Heart left ventricle (tissue), 16 donors: ENCODE data around the gene ZBTB7C. TPM values are rescaled to one million over a fixed set of nuclear protein-coding genes. Genes with fewer than 3 reads are reported as not detected.

Source experiments
- ATAC-seq, 4 donors: fragments of 200-7000 bp; cut with Tn5 transposase; one replicate each; pipeline ENCODE4 v1.9.1; 2020 to 2022; ENCODE audit warnings: moderate library complexity in 4 of 4, mild to moderate bottlenecking in 3 of 4, moderate number of reproducible peaks in 1 of 4
- DNase-seq, 5 donors: peaks; one replicate each; pipeline ENCODE4 v3.0.0-alpha.2; 2020
- H3K27ac ChIP-seq, 12 donors: fragments of 200-600 bp; sonication (generic) in 4 of 12; one replicate each; pipeline versions ENCODE4 v1.5.0 to v1.8.0; 2016 to 2022; ENCODE audit warnings: mild to moderate bottlenecking in 2 of 12
- H3K27me3 ChIP-seq, 9 donors: fragments of 200-600 bp; sonication (generic) in 2 of 9; one replicate each; pipeline versions ENCODE4 v1.5.1 to v1.8.0; 2016 to 2022; ENCODE audit warnings: mild to moderate bottlenecking in 3 of 9
- H3K36me3 ChIP-seq, 9 donors: fragments of 200-600 bp; sonication (generic) in 2 of 9; one replicate each; pipeline versions ENCODE4 v1.5.0 to v1.8.0; 2018 to 2022; ENCODE audit warnings: mild to moderate bottlenecking in 2 of 9
- H3K4me1 ChIP-seq, 12 donors: fragments of 200-600 bp; sonication (generic) in 4 of 12; one replicate each; pipeline versions ENCODE4 v1.5.0 to v1.8.0; 2016 to 2022; ENCODE audit warnings: mild to moderate bottlenecking in 3 of 12
- H3K4me3 ChIP-seq, 12 donors: fragments of 200-600 bp; sonication (generic) in 4 of 12; one replicate each; pipeline versions ENCODE4 v1.5.0 to v1.8.0; 2017 to 2022; ENCODE audit warnings: mild to moderate bottlenecking in 9 of 12, moderate library complexity in 4 of 12
- H3K9me3 ChIP-seq, 12 donors: fragments of 200-600 bp; sonication (generic) in 4 of 12; one replicate each; pipeline versions ENCODE4 v1.5.0 to v1.8.0; 2016 to 2022; ENCODE audit warnings: mild to moderate bottlenecking in 1 of 12
- CTCF ChIP-seq, 12 donors: fragments of 200-600 bp; sonication (generic) in 4 of 12; IDR thresholded peaks; one replicate each; pipeline versions ENCODE4 v1.5.0 to v1.8.0; 2018 to 2022; ENCODE audit warnings: antibody characterized with exemption in 12 of 12, mild to moderate bottlenecking in 5 of 12
- POLR2A ChIP-seq, 2 donors: fragments of 450-650 bp; IDR thresholded peaks; one replicate each; pipeline ENCODE4 v1.6.1; 2017; ENCODE audit warnings: antibody characterized with exemption in 2 of 2, mild to moderate bottlenecking in 2 of 2, moderate library complexity in 2 of 2
- WGBS, 4 donors: extraction: QIAGEN DNeasy Blood & Tissue Kit in 2 of 4; methylation state at CpG; one replicate each; pipeline versions ENCODE4 v1.1.5 to v1.1.7; 2013 to 2018; 5-methylcytosine and 5-hydroxymethylcytosine counted together
- intact Hi-C, 10 donors: fragments of 100-400 bp; cut with DNase I; formaldehyde crosslinking; loops; one replicate each; pipeline versions ENCODE4 v1.11.1 to v1.14.2; 2022
- polyA plus RNA-seq, 2 donors: library from polyadenylated mRNA; stranded (reverse); fragments of 200-250 nt; gene quantifications; one replicate each; pipeline ENCODE4 v1.2.3, GENCODE V29; 2013
- total RNA-seq, 9 donors: library from RNA; depleted of rRNA in 2 of 9; stranded (reverse); fragments of >200 nt in 2 of 9; fragmentation: NEBNext Ultra II Directional in 3 of 9; extraction: Animal tissue kit (Norgen Biotek cat#: 25700) in 3 of 9; gene quantifications; one replicate each; pipeline versions ENCODE4 v1.1.0 to v1.2.4, GENCODE V29; 2016 to 2023
- donor health status: ischemic (EF 13 %, LVEDD 7.1; RV severe dilation, severe dysfunction).
- donor health status: healthy with polysubstance abuse.
- donor health status: DM: no; HTN: yes; CAD: no.
- donor health status: DM: no; HTN: no; CAD: no.
- donor health status: ischemic (EF 25% LVEDD 6.9; RV normal size, moderate dysfunction).
- donor health status: ischemic (EF 25% LVEDD 5.7; RV mildly dilated, moderate dysfunction).
- donor health status: healthy.
- donor health status: DM: yes; HTN: yes; CAD: no.
- donor health status: ischemic (EF 35%, LVEDD 5.7; RV mildly dilated, moderate dysfunction).
- donor health status: nonischemic (EF 11% LVEDD 7.7; RV severe dilation, severe dysfunction).
- donor health status: DM: yes; HTN: yes; CAD: no.
- donor health status: PGD.
- donor health status: ischemic (EF 29% LVEDD 5.4; RV normal size, mild dysfunction).
- donor health status: nonischemic (EF 23%, LVEDD 6.1; RV moderate dilation, normal function).

Gene ZBTB7C
- total and polyA plus RNA-seq, 11 donors, result 0.68 to 7.5 (median 2.3) TPM

DNA sequence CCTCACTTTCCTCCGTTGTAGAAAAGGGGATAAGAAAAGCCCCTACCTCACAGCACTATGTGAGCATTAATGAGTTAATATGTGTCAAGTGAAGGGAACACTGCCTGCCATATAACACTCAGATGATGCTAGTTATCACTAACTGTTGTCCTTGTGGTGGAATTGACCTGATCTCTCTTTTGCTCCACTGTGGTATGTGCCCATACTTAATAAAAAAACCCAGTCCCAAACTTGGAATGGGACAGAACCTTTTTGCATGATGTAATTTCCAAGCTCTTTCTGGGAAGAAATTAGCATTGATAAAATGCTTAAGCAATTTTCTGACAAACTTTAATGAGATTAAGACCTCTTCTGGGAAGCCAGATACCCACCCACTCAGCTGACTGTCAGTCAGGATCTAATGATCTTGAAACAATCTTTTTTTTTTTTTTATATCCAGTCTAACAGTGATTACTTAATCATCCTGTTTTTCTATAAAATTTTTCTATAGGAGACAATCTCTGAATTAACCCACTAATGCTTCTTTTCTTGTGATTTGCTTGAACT, 158.7 kb downstream of the ZBTB7C start:
- no peaks in the 10 kb centered on the region for H3K27me3 ChIP-seq
- ATAC-seq (no peak), DNase-seq (no peak)
- WGBS, 4 donors, result 89 to 93% (median 91%) methylated on average over 1 of the region's 1 CpG
- no peaks in the 10 kb centered on the region for H3K36me3 ChIP-seq
- no peaks in the 10 kb centered on the region for H3K4me1 ChIP-seq
- intact Hi-C loops, result no loop called here
- peaks cover 0 to 5% (median 0%) of the 10 kb centered on the region in 12 donors for H3K9me3 ChIP-seq
- TF ChIP-seq POLR2A (IDR thresholded peaks at IDR 0.05) (no peak), CTCF (IDR thresholded peaks at IDR 0.05) (no peak)
- no peak overlapping the region for H3K4me3 ChIP-seq
- H3K27ac ChIP-seq, result no peak overlapping the region

DNA sequence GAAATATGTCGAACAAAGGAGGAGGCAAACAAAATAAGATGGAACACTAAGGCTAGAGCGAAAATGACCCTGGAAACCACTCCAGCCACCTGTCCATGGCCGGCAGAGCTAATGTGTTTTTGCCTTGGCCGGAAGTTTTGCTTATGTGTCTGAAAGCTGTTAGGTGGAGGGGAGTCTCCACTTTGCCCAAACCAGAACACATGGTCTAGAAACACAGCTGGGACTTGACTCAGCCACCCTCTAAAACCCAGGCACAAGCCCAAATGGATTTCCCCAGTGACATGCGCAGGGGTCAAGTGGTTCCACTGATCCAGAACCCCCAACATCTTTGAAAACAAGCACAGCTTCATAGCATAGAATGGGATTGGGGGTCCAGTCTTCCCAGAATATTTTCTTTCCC, 159.3 kb downstream of the ZBTB7C start:
- Histone ChIP-seq H3K4me1 (no peaks in the 10 kb centered on the region), H3K27me3 (no peaks in the 10 kb centered on the region), H3K36me3 (no peaks in the 10 kb centered on the region), H3K4me3 (no peak overlapping the region), H3K27ac (no peak overlapping the region), H3K9me3 (peaks cover 0 to 2% (median 0%) of the 10 kb centered on the region in 12 donors)
- no peak for ATAC-seq
- 79 to 90% (median 87%) methylated on average over 5 of the region's 5 CpGs for WGBS, 4 donors
- TF ChIP-seq CTCF (IDR thresholded peaks at IDR 0.05) (no peak), POLR2A (IDR thresholded peaks at IDR 0.05) (no peak)
- intact Hi-C loops, result no loop called here
- no peak for DNase-seq

DNA sequence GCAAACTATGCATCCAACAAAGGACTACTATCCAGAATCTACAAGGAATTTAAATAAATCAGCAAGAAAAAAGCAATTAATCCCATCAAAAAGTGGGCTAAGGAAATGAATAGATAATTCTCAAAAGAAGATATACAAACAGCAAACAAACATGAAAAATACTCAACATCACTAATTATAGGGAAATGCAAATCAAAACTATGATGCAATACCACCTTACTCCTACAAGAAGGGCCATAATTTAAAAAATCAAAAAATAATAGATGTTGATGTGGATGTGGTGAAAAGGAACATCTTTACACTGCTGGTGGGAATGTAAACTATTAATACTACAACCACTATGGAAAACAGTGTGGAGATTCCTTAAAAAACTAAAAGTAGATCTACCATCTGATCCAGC, 164.7 kb downstream of the ZBTB7C start:
- no peak for TF ChIP-seq POLR2A (IDR thresholded peaks at IDR 0.05)
- TF ChIP-seq CTCF (IDR thresholded peaks at IDR 0.05), result no peak
- Histone ChIP-seq H3K27ac (no peak overlapping the region), H3K4me3 (no peak overlapping the region), H3K36me3 (no peaks in the 10 kb centered on the region), H3K27me3 (no peaks in the 10 kb centered on the region), H3K4me1 (no peaks in the 10 kb centered on the region), H3K9me3 (peaks cover 0 to 26% (median 0%) of the 10 kb centered on the region in 12 donors)
- no peak for ATAC-seq
- DNase-seq, result no peak
- intact Hi-C loops, result no loop called here

GRCh38 chr18:48238636-48239035, 170.5 kb downstream of the ZBTB7C start:
- WGBS, 4 donors, result 30 to 59% (median 46%) methylated on average over 3 of the region's 3 CpGs
- intact Hi-C loops, result loop anchor here in 3 of 10 donors (5.0 to 10.0 kb wide), 2 partner anchors 94 to 206 kb away; no protein-coding TSS in a partner anchor
- ATAC-seq (no peak), DNase-seq (no peak)
- no peak overlapping the region for H3K4me3 ChIP-seq
- no peaks in the 10 kb centered on the region for H3K36me3 ChIP-seq
- H3K27ac ChIP-seq, result no peak overlapping the region
- TF ChIP-seq CTCF (IDR thresholded peaks at IDR 0.05), result no peak
- TF ChIP-seq POLR2A (IDR thresholded peaks at IDR 0.05), result no peak
- peaks cover 0 to 27% (median 0%) of the 10 kb centered on the region in 12 donors for H3K9me3 ChIP-seq
- no peaks in the 10 kb centered on the region for H3K4me1 ChIP-seq
- no peaks in the 10 kb centered on the region for H3K27me3 ChIP-seq
